ENCODE results near the gene SBSN. TPM values are rescaled to one million over a fixed set of nuclear protein-coding genes. Genes with fewer than 3 reads are reported as not detected.

Gene SBSN
- total RNA-seq, 2 experiments from 2014 or later, result not detected

- peaks cover 8% of the 10 kb centered on the region for H3K4me1 Mint-ChIP-seq (ENCODE audit: low read depth)
- H3K27ac Mint-ChIP-seq, result no peak overlapping the region
- TF ChIP-seq CTCF (IDR thresholded peaks at IDR 0.05), result no peak
- no peaks in the 10 kb centered on the region for H3K9me3 Mint-ChIP-seq
- DNase-seq (no peak), ATAC-seq (no peak)
- H3K36me3 Mint-ChIP-seq (ENCODE audit: low read depth), result no peaks in the 10 kb centered on the region
- POLR2A ChIA-PET, result no interaction called here
- intact Hi-C loops (cut with micrococcal nuclease), result no loop called here
- no peak overlapping the region for H3K4me3 Mint-ChIP-seq
- H3K27me3 Mint-ChIP-seq, result peaks cover 49% of the 10 kb centered on the region
- CTCF ChIA-PET, result no interaction called here
Observed at GRCh38 chr19:35561436-35561835, 33.3 kb upstream of the SBSN start.

DNA sequence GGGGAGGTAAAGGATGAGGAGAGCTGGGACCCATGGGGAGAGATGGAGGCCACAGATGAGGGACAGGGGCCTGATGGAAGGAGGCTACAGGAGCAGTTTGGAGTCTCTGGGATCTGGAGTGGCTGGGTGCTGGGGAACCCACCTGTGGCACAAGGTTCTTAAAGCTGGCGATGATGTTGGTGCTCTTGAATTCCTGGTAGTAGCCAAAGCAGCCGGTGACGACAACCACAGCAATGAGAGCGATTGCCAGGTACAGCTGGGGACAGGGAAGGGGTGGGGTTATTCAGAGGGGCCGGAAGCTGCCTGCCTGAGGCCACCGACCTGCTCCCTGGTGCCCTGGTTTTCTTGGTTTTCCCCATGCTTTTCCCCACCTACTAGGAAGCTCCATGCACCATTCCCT lies 32.6 kb upstream of the SBSN start:
- ChIA-PET POLR2A (no interaction called here), CTCF (no interaction called here)
- Mint-ChIP-seq H3K27ac (no peak overlapping the region), H3K27me3 (peaks cover 51% of the 10 kb centered on the region), H3K36me3 (ENCODE audit: low read depth) (no peaks in the 10 kb centered on the region), H3K4me3 (no peak overlapping the region), H3K9me3 (no peaks in the 10 kb centered on the region), H3K4me1 (ENCODE audit: low read depth) (peaks cover 8% of the 10 kb centered on the region)
- no peak for TF ChIP-seq CTCF (IDR thresholded peaks at IDR 0.05)
- no peak for DNase-seq
- ATAC-seq, result no peak
- intact Hi-C loops (cut with micrococcal nuclease), result no loop called here

- Mint-ChIP-seq H3K27me3 (peaks cover 47% of the 10 kb centered on the region), H3K9me3 (no peaks in the 10 kb centered on the region), H3K4me3 (no peak overlapping the region), H3K36me3 (ENCODE audit: low read depth) (no peaks in the 10 kb centered on the region), H3K4me1 (ENCODE audit: low read depth) (peaks cover 8% of the 10 kb centered on the region), H3K27ac (no peak overlapping the region)
- intact Hi-C loops (cut with micrococcal nuclease), result no loop called here
- ChIA-PET CTCF (interaction anchor here (1.4 kb wide), 1 partner anchor 12 kb away, joined by 7 read pairs; no protein-coding TSS in a partner anchor), POLR2A (no interaction called here)
- DNase-seq (no peak), ATAC-seq (no peak)
- no peak for TF ChIP-seq CTCF (IDR thresholded peaks at IDR 0.05)
Observed at GRCh38 chr19:35560271-35560670, 32.2 kb upstream of the SBSN start.

DNA sequence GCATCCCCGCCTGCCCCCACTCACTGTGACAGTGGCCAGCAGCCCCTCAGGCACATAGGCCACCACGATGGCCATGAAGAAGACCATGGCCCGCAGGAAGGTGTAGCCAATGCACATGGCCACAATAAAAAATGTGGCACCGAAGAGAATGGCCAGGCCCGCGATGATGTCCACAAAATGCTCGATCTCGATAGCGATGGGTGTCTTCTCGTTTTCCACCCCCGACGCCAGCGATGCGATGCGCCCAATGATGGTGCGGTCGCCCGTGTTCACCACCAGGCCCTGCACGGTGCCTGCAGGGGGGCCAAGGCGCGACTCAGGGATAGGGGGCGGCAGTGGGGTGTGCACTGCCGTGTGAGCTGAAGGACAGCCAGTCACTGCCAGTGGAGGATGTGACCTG lies 31.7 kb upstream of the SBSN start:
- CTCF ChIA-PET, result interaction anchor here (1.4 kb wide), 1 partner anchor 11 kb away, joined by 7 read pairs; no protein-coding TSS in a partner anchor
- no peak for TF ChIP-seq CTCF (IDR thresholded peaks at IDR 0.05)
- intact Hi-C loops (cut with micrococcal nuclease), result no loop called here
- Mint-ChIP-seq H3K27me3 (peaks cover 46% of the 10 kb centered on the region), H3K4me1 (ENCODE audit: low read depth) (peaks cover 8% of the 10 kb centered on the region), H3K4me3 (no peak overlapping the region), H3K36me3 (ENCODE audit: low read depth) (no peaks in the 10 kb centered on the region), H3K9me3 (no peaks in the 10 kb centered on the region), H3K27ac (no peak overlapping the region)
- DNase-seq, result no peak
- ATAC-seq, result no peak
- POLR2A ChIA-PET, result no interaction called here

GRCh38 chr19:35559281-35559659 lies 31.2 kb upstream of the SBSN start:
- Mint-ChIP-seq H3K4me1 (ENCODE audit: low read depth) (peaks cover 8% of the 10 kb centered on the region), H3K36me3 (ENCODE audit: low read depth) (no peaks in the 10 kb centered on the region), H3K27ac (no peak overlapping the region), H3K27me3 (peaks cover 46% of the 10 kb centered on the region), H3K9me3 (no peaks in the 10 kb centered on the region), H3K4me3 (no peak overlapping the region)
- ChIA-PET CTCF (interaction anchor here (1.4 to 1.5 kb wide), 2 partner anchors 11 to 33 kb away, joined by 3 to 7 read pairs; no protein-coding TSS in a partner anchor), POLR2A (no interaction called here)
- TF ChIP-seq CTCF (IDR thresholded peaks at IDR 0.05), result no peak
- DNase-seq (no peak), ATAC-seq (no peak)
- intact Hi-C loops (cut with micrococcal nuclease), result no loop called here

Data from activated CD8-positive, alpha-beta T cell treated with anti-CD3 and anti-CD28 coated beads for 36 hours (primary cell).